Epithelial cell of alveolus of lung (primary cell): ENCODE results near the gene HDAC2. TPM values are rescaled to one million over a fixed set of nuclear protein-coding genes. Genes with fewer than 3 reads are reported as not detected.

ENCODE experiments used
- total RNA-seq: library from RNA; depleted of rRNA; stranded (reverse); fragments of >200 nt; gene quantifications from 2 replicates; pipeline ENCODE4 v1.2.1, GENCODE V29; 2015

Gene HDAC2
- total RNA-seq: 67.8 and 75.5 TPM in 2 replicates

GRCh38 chr6:113970805-113971676 is at the start of gene HDAC2:
HDAC2 (minus strand) TSS chr6:113971148; CDS start chr6:113970908, 240 bp downstream.

Other genes with a start within 250 kb of the HDAC2 start
- gene MARCKS, start 113.8 kb downstream of the HDAC2 start, total RNA-seq: 121 and 182 TPM in 2 replicates